ENCODE measurements around the gene EIF4EBP2. TPM values are rescaled to one million over a fixed set of nuclear protein-coding genes. Genes with fewer than 3 reads are reported as not detected.

The EIF4EBP2 gene
- total and polyA plus RNA-seq, 2 of the 13 experiments (the other 11 are each of a cell fraction or from before 2014, with no cell fraction given) = 16.9 to 22.0 TPM

- no peak for TF ChIP-seq AHDC1 (CRISPR knock-in tag; IDR thresholded peaks at IDR 0.05; ENCODE audit: borderline replicate concordance)
- TF ChIP-seq HHEX (CRISPR knock-in tag; IDR thresholded peaks at IDR 0.05) = no peak
- no peak for TF ChIP-seq ZSCAN5A (CRISPR knock-in tag; IDR thresholded peaks at IDR 0.05; ENCODE audit: borderline replicate concordance)
- no peak for TF ChIP-seq ZSCAN22 (CRISPR knock-in tag; IDR thresholded peaks at IDR 0.05)
- no peak for TF ChIP-seq E2F1 (CRISPR knock-in tag; IDR thresholded peaks at IDR 0.05)
- peak; percentile 64 for TF ChIP-seq GATAD2A (CRISPR knock-in tag; IDR thresholded peaks at IDR 0.05)
- TF ChIP-seq MEIS1 (CRISPR knock-in tag; IDR thresholded peaks at IDR 0.05; ENCODE audit: borderline replicate concordance) = no peak
- no peak for TF ChIP-seq ZNF772 (CRISPR knock-in tag; IDR thresholded peaks at IDR 0.05)
- no peak for TF ChIP-seq PCBP2 (optimal IDR thresholded peaks at IDR 0.05; ENCODE audit: low read depth, low read length, poor library complexity, severe bottlenecking)
- TF ChIP-seq ZNF329 (CRISPR knock-in tag; IDR thresholded peaks at IDR 0.05; ENCODE audit: low read depth) = no peak
- peak; percentile 56; the same call in 1 of the 2 replicates for TF ChIP-seq ZNF777 (CRISPR knock-in tag; IDR thresholded peaks at IDR 0.05)
- no peak for TF ChIP-seq SP4 (CRISPR knock-in tag; IDR thresholded peaks at IDR 0.05)
- TF ChIP-seq ZNF484 (CRISPR knock-in tag; IDR thresholded peaks at IDR 0.05; ENCODE audit: borderline replicate concordance, low read depth) = no peak
- TF ChIP-seq KLF12 (CRISPR knock-in tag; IDR thresholded peaks at IDR 0.05; ENCODE audit: borderline replicate concordance) = no peak
- peak; percentile 12 to 64; a peak in 2 of 4 replicates for TF ChIP-seq POLR2A (IDR thresholded peaks at IDR 0.05; ENCODE audit: insufficient read depth in 1 of 2, low read depth in 2 of 2, low read length in 2 of 2)
- no peak for TF ChIP-seq NFE2L1 (CRISPR knock-in tag; IDR thresholded peaks at IDR 0.05; ENCODE audit: borderline replicate concordance)
- no peak for TF ChIP-seq ZNF281 (CRISPR knock-in tag; IDR thresholded peaks at IDR 0.05; ENCODE audit: borderline replicate concordance)
- TF ChIP-seq HIVEP1 (CRISPR knock-in tag; IDR thresholded peaks at IDR 0.05) = peak; percentile 98
- no peak for TF ChIP-seq ZNF672 (CRISPR knock-in tag; IDR thresholded peaks at IDR 0.05)
Observed at GRCh38 chr10:70405037-70405824, 1.3 kb downstream of the EIF4EBP2 start (continued).
